HCT116 (cell line): ENCODE data around the gene SPARCL1.

ENCODE experiments used
- CEBPB ChIP-seq: IDR thresholded peaks from 2 replicates; pipeline ENCODE4 v1.6.1; 2012; ENCODE audit warnings: low read depth
- EGR1 ChIP-seq: IDR thresholded peaks from 2 replicates; pipeline ENCODE4 v1.6.1; 2012; ENCODE audit warnings: low read depth
- EZH2 ChIP-seq: fragments of 200-600 bp; sonication (generic); IDR thresholded peaks from 2 replicates; pipeline ENCODE4 v1.6.1; 2017; ENCODE audit warnings: antibody characterized with exemption, mixed run types
- JUND ChIP-seq: IDR thresholded peaks from 2 replicates; pipeline ENCODE4 v1.6.1; 2012
- POLR2A ChIP-seq: IDR thresholded peaks from 2 replicates; pipeline ENCODE4 v1.7.0; 2011; ENCODE audit warnings: borderline replicate concordance; ENCODE audit not compliant: insufficient read depth, insufficient read length; ENCODE audit errors: extremely low read depth
- POLR2AphosphoS5 ChIP-seq: IDR thresholded peaks from 2 replicates; pipeline ENCODE4 v1.6.1; 2011; ENCODE audit warnings: mild to moderate bottlenecking, low read depth, low read length, moderate library complexity
- YY1 ChIP-seq: IDR thresholded peaks from 2 replicates; pipeline ENCODE4 v1.6.1; 2011; ENCODE audit warnings: low read length, low read depth, moderate library complexity, mild to moderate bottlenecking; ENCODE audit not compliant: insufficient replicate concordance; ENCODE audit errors: extremely low read depth
- ZFX ChIP-seq: fragments of 450-650 bp; IDR thresholded peaks from 2 replicates; pipeline ENCODE4 v1.6.1; 2017
- TF ChIP-seq, protein P1 (sequence below), 3 experiments: fragments of 200-600 bp in 1 of 3; sonication (generic) in 1 of 3; IDR thresholded peaks in 2 of 3; conservative IDR thresholded peaks in 1 of 3; 2 replicates each; pipeline ENCODE4 v1.5.1; 2012 to 2017; ENCODE audit warnings: low read depth in 2 of 3, low read length in 2 of 3, antibody characterized with exemption in 1 of 3, borderline replicate concordance in 1 of 3, control low read depth in 1 of 3, mild to moderate bottlenecking in 1 of 3, mixed read lengths in 1 of 3, mixed run types in 1 of 3, moderate library complexity in 1 of 3; ENCODE audit not compliant: insufficient read depth in 1 of 3
- TF ChIP-seq, protein P2 (sequence below): IDR thresholded peaks from 2 replicates; pipeline ENCODE4 v1.6.1; 2011; ENCODE audit warnings: mild to moderate bottlenecking, low read length, moderate library complexity; ENCODE audit not compliant: insufficient replicate concordance; ENCODE audit errors: extremely low read depth
- TF ChIP-seq, protein P3 (sequence below): IDR thresholded peaks from 2 replicates; pipeline ENCODE4 v1.6.1; 2012
- TF ChIP-seq, protein P4 (sequence below): IDR thresholded peaks from 2 replicates; pipeline ENCODE4 v1.6.1; 2012

DNA sequence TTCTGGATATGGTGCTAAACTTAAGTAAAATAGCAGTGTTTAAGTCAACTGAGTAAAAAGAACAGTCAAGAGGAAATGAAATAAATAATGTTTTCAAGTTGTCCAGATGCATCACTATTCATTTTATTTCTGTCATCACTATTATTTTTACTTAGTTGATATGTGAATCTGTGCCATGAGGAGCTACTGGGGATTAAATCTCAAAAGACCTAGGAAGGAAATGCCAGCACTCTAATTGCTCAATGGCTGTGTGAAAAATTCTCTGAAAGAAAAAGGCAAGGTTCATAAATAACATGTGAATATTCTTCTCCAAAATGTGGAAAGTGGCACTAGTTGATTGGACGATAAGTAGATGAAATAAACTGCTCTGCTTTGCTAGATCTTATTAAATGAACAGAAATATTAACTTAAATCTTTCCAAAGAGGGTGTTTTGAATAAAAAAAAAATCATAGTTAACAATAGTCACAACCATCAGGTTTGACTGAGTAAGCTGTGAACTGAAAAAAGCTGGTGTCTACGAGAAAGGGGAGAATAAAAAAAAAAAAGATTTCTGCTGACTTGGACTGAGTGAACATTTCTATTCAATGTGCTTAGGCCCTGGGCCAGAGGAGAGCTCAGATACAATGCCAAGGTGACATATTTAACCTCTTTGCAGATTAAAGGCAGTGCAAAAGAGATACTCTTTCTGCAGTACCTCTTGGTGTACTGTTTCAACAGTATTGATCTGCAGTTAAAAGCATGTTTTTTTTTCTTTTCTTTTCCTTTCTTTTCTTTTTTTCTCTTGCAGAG is 1.6 kb downstream of the SPARCL1 start:
- TF ChIP-seq EZH2 (no peak), POLR2A (no peak), JUND (no peak), YY1 (no peak), POLR2AphosphoS5 (no peak), EGR1 (no peak), ZFX (no peak), CEBPB (no peak)
- TF ChIP-seq, protein P1, sequence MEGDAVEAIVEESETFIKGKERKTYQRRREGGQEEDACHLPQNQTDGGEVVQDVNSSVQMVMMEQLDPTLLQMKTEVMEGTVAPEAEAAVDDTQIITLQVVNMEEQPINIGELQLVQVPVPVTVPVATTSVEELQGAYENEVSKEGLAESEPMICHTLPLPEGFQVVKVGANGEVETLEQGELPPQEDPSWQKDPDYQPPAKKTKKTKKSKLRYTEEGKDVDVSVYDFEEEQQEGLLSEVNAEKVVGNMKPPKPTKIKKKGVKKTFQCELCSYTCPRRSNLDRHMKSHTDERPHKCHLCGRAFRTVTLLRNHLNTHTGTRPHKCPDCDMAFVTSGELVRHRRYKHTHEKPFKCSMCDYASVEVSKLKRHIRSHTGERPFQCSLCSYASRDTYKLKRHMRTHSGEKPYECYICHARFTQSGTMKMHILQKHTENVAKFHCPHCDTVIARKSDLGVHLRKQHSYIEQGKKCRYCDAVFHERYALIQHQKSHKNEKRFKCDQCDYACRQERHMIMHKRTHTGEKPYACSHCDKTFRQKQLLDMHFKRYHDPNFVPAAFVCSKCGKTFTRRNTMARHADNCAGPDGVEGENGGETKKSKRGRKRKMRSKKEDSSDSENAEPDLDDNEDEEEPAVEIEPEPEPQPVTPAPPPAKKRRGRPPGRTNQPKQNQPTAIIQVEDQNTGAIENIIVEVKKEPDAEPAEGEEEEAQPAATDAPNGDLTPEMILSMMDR (IDR thresholded peaks at IDR 0.05 in 2 of 3, conservative IDR thresholded peaks at IDR 0.05 in 1 of 3; ENCODE audit: borderline replicate concordance in 1 of 3, insufficient read depth in 1 of 3, low read depth in 2 of 3, low read length in 2 of 3), result no peak
- TF ChIP-seq, protein P2, sequence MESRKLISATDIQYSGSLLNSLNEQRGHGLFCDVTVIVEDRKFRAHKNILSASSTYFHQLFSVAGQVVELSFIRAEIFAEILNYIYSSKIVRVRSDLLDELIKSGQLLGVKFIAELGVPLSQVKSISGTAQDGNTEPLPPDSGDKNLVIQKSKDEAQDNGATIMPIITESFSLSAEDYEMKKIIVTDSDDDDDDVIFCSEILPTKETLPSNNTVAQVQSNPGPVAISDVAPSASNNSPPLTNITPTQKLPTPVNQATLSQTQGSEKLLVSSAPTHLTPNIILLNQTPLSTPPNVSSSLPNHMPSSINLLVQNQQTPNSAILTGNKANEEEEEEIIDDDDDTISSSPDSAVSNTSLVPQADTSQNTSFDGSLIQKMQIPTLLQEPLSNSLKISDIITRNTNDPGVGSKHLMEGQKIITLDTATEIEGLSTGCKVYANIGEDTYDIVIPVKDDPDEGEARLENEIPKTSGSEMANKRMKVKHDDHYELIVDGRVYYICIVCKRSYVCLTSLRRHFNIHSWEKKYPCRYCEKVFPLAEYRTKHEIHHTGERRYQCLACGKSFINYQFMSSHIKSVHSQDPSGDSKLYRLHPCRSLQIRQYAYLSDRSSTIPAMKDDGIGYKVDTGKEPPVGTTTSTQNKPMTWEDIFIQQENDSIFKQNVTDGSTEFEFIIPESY, result no peak
- TF ChIP-seq, protein P3, sequence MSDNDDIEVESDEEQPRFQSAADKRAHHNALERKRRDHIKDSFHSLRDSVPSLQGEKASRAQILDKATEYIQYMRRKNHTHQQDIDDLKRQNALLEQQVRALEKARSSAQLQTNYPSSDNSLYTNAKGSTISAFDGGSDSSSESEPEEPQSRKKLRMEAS, result no peak
- TF ChIP-seq, protein P4, sequence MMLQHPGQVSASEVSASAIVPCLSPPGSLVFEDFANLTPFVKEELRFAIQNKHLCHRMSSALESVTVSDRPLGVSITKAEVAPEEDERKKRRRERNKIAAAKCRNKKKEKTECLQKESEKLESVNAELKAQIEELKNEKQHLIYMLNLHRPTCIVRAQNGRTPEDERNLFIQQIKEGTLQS, result no peak
